GM19468 (cell line): ENCODE data around the gene HELZ.
"Not testable (repeated sequence)": the region's sequence is repeated elsewhere in the genome, so short reads cannot be mapped to it uniquely, and the experiment has no call there.

Source experiments
- ATAC-seq: cut with Tn5 transposase; IDR thresholded peaks from one replicate; pipeline ENCODE4 v1.9.1; 2021; ENCODE audit warnings: mild to moderate bottlenecking, moderate library complexity, moderate number of reproducible peaks; ENCODE audit not compliant: unreplicated experiment; ENCODE audit errors: extremely low read depth

Gene HELZ

DNA sequence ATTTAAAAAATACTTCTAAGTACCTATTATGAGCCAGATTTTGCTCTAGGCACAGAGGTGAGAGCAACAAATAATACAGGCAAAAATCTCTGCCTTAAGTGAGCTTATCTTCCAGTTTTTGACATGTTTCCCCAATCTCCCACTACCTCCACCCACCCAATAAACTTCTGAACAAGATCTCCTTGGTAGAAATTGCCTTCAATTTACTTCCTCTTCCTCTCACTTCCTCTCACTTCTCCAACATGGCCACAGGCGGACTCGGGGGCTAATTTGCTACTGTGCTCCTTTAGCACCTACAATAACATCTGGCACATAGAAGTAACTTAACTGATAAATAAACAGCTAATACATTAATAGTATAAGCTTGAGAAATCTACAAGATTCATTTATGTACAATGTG is 118.0 kb downstream of the HELZ start:
- ATAC-seq: no peak

DNA sequence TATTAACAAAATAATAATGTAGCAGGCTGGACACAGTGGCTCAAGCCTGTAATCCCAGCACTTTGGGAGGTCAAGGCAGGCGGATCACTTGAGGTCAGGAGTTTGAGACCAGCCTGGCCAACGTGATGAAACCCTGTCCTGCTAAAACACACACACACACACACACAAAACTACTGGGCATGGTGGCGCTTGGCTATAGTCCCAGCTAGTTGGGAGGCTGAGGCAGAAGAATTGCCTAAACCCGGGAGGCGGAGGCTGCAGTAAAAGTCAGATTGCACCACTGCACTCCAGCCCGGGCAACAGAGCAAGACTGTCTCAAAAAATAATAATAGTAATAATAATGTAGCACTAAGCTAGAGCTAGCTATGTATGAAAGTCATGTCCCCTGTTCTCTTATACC is 118.5 kb downstream of the HELZ start:
- not testable (repeated sequence) for ATAC-seq

DNA sequence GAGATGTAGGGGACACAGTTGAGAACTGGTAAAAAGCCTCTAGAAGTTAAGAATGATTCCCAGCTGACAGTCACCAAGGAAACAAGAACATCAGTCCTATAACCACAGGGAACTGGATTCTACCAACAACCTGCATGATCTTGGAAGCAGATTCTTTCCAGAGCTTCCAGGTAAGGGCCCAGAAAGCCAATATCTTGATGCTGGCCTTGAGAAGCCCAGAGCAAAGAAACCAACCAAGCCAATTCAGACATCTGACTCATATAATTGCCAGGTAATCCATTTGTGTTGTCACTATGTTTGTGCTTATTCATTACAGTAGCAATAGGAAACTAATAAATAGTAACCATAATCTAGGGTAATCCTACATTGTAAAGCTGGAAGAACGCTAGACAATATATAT is 119.1 kb downstream of the HELZ start:
- ATAC-seq: no peak

DNA sequence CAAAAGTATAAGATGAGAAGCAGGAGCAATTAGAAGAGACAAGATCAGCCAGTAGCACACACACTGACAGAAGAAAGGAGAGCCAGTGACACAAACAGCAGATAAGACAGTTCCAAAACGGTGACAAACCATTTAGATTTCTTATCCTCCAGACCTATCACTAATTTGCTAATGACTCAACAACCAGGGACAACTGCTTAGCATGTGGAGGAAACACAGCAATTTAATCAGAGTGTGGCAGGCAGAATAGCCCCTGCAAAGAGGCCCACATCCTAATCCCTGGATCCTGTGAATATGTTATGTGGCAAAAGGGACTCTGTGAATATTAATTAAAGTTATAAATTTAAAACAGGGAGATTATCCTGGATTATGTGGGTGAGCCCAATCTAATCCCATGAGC is 119.6 kb downstream of the HELZ start:
- no peak for ATAC-seq

DNA sequence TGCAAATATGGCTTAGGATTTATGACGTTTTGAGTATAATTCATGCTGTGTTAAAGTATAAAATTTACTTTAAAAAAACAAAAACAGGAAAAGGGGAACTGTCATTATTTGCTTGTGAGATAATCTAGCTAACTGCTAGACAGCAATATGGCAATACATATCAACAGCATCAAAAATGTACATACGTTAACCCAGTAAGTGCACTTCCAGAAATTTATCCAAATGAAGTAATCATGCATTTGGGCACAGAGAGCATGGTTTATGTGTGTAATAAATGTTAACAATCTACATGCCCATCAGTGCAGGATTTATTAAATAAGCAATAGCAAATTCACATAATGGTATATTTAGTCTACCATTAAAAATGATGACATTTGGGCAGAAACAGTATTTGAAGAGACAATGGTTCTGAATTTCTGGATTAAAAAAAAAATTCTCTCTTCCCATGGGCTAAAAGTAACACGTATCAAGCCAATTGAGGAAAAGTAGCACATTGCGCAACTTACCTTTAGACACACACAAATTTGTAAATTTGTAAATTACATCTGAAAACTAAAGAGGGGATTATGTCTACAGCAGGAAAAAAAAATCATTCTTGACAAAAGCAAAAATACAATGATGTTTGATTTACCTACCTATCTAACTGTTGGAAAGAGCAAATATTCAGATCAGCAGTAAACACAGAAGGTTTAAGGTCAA is 120.4 kb downstream of the HELZ start:
- no peak for ATAC-seq

DNA sequence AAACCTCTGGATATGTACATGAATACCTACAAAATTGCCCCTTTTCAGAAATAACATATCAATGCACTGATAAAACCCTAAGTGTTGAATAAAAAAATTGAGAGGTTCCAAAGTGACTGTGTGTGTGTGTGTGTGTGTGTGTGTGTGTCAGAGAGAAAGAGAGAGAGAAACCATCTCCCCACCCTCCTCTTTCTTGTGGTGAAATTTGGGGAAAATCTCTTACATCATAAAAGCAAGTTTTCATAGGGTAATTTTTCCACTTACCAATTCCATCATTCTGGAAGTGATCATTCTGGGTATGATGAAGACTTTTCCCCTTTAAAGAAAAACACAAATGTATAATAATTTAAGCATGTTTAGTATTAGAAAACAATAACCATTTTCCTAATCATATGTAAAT is 121.3 kb downstream of the HELZ start:
- no peak for ATAC-seq

DNA sequence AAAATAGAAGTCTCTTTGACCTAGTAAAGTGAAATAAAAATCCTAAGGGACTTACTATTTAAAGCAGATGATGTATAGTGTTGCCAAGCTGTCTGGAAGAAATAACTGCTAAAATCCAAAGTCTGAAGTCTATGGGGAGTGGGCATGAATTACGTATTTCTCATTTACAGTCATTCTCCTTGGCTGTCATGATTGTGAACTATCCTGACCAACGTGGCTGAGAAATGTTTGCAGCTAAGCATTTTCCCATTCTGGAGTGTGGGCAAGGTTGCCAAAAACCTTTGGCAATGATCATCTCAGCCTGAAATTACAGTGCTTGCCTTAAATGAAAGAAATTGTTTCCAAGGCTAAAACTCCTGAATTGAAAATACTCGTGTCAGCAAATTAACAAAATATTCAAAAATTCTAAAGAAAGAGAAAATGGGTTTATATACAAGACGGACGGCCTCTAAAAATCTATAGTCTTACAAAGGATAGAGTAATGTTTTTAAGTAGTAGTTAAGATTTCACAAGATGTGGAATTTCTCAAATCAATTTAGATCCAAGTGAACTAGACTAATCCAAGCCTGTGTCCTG is 123.6 kb downstream of the HELZ start:
- no peak for ATAC-seq

DNA sequence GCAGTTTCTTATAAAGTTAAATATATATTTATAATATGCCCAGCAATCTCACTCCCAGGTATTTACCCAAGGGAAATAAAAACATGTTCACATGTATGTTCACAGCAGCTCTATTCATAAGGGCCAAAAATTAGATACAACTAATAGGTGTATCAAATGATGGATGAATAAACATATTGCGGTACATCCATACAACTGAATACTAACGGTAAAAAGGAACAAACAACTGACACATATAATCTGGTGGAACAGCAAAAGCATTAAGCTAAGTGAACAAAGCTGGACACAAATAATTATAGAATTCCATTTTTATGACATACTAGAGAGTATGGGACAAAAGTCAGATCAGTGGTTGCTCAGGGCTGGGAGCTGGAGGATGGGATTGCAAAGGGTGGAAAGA is 125.9 kb downstream of the HELZ start:
- no peak for ATAC-seq

DNA sequence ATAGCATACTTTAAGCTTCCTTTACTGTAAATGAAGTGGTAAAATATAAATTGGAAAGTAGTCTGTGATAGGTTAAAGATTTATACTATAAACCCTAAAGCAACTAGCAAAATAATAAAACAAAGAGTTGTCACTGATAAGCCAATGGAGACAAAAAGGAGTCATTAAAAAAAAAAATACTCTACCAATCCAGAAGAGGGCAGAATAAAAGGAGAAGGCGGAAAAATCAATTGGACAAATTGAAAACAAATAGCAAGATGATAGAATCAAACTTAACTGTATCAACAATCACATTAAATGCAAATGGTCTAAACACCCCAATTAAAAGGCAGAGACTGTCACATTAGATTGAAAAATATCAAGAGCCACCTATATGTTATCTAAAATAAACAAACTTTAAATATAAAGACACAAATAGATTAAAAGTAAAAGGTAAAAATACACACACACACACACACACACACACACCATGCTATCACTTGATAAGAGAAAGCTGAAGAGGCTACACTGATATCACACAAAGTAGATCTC is 128.9 kb downstream of the HELZ start:
- ATAC-seq: no peak

DNA sequence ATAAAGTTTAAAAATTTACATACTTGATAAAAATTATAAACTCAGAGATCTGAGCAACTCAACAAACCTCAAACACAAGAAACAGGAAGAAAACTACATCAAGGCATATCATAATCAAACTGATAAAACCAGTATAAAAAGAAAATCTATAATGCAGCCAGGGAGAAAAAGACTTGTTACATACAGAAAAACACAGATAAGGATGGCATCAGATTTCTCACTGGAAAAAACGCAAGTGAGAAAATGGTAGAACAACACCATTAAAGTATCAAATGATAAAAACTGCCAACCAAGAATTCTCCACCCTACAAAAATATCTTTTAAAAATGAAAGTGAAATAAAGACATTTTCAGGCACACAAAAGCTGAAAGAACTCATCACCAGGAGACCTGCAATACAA is 129.6 kb downstream of the HELZ start:
- ATAC-seq: no peak

DNA sequence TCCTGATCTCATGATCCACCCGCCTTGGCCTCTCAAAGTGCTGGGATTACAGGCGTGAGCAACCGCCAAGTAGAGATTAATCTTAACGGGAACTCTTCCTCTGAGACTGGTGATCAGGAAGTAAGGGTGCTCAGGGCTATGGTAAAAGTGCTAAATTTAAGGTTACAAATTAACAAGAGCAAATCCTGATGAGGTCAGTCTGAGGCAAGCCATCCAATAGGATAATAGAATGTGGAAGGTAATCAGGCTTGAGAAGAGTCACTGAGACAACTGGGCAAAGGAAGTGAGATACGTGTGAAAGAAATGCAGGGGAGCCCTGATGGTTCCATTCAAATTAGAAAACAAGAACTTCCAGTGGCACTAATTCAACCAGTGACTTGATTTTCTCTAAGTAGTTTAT is 131.5 kb downstream of the HELZ start:
- ATAC-seq: no peak

DNA sequence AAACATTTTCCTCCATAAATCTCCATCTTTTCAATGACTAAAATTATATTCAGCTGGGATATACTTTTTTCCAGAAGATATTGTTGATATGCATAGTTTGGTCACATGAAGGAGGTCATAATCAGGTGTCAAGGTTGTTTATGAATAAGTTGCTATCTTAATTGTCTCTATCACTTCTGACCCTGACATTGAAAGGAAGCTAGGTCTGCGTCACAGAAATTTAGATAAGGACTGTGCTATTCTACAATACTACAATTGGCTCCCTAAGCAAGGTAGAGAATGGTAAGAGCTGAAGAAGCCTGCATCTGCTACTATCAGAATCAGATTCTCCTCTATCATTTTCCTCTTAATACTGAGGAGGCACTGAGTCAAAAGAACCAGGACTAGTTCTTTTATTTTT is 133.2 kb downstream of the HELZ start:
- ATAC-seq: no peak

DNA sequence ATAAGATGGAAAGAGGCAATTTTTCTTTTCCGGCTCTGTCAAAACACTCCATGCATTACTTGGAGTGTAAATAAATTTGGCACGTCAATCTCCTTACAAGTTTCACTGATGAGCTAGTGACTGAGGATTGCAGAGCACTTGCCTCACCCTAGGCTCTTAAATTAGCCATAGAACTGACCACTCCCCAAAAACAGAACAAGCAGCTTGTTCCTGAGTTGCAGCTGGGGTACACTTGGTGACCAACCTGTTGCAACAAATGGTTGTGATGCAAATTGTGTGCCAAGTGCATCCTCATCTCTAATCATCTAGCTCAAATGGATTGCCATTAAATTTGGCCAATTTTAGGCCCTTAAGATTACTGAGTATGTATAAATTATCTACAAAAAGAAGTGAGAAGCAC is 133.7 kb downstream of the HELZ start:
- no peak for ATAC-seq

DNA sequence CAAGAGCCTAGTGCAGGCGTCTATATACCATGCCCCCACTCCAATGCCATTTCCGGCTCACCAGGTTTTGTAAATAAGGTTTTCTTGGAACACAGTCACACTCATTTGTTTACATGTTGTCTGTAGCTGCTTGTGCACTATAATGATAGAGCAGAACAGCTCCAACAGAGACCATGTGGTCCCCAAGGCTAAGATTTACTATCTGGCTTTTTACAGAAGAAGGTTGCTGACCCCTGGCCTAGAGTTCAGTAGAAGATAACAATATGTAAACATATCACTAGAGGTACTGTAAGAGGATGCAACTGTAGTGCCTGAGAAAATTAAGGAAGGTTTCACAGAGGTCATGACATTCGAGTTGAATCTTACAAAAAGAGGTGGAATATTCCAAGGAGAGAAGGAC is 134.4 kb downstream of the HELZ start:
- no peak for ATAC-seq

DNA sequence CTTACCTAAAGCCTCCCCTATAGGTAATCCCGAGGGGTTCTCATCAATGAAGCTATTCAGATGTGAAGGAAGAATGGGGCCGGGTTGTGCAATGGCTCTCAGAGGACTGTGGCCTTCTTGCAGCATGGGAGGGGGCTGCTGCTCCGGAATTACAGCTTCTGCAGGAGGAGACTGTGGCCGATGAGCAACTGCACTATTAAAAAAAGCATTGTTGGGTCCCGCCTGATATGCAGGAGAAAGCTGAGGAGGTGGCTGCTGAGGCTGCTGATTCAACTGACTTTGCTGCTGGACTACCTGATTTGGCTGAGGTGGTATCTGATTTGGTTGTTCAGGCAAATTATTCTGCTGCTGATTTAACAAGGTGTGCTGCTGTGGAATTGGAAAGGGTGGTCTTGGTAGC is 135.9 kb downstream of the HELZ start:
- no peak for ATAC-seq

DNA sequence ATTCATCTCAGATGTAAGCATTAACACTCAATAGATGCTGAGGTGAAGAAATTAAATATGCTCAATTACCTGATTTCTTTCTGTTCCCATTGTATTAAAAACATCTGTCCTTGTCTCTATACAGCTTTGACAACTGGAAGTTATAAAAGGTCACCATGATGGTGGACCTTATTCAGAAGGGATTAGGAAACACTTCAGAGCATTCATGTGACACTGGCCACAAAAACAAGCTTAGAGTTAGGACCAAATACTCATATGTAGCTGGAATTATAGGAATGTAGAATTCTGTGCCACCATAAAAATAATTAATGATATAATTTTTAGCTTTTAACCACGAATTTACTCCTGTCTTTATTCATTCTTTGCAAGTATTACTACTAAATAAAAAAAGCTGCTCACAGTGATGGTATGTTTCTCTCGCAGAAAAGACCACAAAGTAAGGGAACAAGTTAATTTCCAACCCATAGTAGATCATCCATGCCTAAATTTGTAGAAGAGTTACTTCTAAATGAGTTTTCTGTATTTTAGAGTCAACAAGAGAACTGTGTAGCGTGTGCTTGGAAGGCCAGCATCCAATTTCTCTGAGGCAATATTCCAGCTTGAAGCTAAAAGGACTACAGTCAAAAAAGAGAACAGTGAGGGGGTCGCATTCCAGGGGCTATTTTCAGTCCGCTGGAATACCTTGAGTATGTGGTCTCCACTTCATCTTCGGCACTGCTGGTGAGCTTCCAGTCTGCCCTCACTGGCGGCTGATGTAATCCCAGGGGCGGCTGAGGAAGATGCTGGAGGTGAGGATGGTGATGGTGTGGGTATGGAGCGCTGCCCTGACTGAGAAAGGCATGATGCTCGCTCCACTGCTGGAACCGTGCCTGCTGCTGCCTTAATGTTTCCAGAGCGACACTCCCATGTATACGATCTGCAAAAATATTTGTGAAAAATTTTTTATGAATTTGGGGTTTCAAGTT is 136.9 kb downstream of the HELZ start:
- ATAC-seq: no peak

DNA sequence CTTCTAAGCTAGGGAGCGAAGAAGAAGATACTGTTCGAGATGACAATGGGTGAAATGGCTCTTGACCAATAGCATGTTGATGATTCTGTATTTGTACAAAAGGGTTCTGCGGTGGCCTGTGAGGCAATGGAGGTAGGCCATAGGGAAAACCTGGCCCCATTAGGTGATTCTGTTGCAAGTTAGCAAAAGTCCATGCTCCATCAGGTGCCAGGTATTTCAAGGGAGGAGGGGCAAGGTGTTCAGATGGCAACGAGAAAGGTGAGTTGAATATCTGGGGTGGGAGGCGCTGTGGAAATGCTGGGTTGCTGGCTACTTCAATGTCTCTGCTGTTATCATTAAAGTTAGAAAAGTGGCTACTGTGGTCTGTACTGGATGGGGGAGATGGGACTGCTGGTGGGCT is 137.8 kb downstream of the HELZ start:
- ATAC-seq: no peak

DNA sequence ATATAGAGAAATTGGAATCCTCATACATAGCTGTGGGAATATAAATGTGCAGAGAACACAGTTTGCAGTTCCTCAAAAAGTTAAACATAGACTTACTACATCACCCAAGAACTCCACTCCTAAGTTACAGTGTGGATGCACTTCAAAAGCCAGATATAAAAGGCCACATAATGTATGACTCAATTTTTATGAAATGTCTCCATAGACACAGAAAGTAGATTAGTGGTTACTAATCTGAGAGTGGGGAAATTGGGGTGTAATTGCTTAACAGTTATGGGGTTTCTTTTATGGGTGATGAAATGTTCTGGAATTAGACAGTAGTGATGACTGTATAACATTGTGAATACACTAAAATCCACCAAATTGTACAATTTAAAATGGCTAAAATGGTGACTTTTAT is 139.8 kb downstream of the HELZ start:
- ATAC-seq: no peak

DNA sequence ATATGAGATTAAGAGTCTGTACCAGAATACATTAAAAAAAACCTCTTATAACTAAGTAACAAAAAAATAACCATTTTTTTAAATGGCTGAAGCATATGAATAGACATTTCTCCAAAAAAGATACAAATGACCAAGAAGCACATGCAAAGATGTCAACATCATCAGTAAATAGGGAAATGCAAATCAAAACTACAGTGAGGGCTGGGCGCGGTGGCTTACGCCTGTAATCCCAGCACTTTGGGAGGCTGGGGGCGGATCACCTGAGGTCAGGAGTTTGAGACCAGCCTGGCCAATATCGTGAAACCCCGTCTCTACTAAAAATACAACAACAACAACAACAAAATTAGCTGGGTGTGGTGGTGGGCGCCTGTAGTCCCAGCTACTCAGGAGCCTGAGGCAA is 140.4 kb downstream of the HELZ start:
- ATAC-seq: not testable (repeated sequence)

DNA sequence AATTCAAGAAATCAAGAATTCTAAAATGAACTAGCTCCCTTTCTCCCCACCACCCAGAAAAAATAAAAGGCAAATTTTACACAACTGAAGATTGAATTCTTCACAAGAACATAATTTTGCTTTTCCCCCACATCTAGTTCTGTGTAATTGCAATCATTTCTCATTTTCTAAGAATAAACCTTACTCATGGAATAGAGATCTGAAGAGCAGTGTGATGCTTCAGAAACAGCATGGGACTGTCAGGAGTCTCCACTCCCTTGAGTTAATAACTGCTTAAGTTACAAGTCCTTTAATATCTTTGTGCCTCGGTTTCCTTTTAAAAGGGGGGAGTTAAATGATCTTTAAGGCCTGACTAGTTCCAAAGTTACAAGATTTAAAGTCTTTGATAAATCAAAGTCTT is 147.0 kb downstream of the HELZ start:
- ATAC-seq: no peak

DNA sequence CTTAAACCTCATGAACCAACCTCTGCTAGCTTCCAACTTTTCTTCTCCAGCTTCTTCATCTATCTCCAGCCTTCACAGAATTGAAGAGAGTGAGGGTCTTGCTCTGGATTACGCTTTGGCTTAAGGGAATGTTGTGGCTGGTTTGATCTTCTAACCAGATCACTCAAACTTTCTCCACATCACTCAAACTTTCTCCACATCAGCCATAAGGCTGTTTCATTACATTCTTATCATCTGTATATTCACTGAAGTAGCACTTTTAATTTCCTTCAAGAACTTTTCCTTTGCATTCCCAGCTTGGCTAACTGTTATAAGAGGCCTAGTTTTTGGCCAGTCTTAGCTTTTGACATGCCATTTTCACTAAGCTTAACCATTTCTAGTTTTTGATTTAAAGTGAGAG is 148.4 kb downstream of the HELZ start:
- ATAC-seq: no peak
